Skeletal muscle cell (primary cell): ENCODE data around the gene TAOK3.
A peak's percentile ranks its signal among the peaks of the same experiment; 100 is the strongest.
"Not testable (repeated sequence)": the region's sequence is repeated elsewhere in the genome, so short reads cannot be mapped to it uniquely, and the experiment has no call there.

Experiments
- DNase-seq: peaks from one replicate; pipeline ENCODE4 v3.0.0-alpha.2; 2010; ENCODE audit warnings: low read depth
- H3K4me3 ChIP-seq: 2 replicates; pipeline ENCODE4 v1.5.1; 2011; ENCODE audit warnings: low read depth, mild to moderate bottlenecking, control low read depth, low read length, moderate library complexity

The TAOK3 gene

GRCh38 chr12:118175823-118176447, 196.8 kb downstream of the TAOK3 start:
- H3K4me3 ChIP-seq: no peak overlapping the region
- no peak for DNase-seq

GRCh38 chr12:118166946-118167345, 205.8 kb downstream of the TAOK3 start:
- no peak for DNase-seq
- H3K4me3 ChIP-seq: no peak overlapping the region

- no peak for DNase-seq
- no peak overlapping the region for H3K4me3 ChIP-seq
These were observed 207.8 kb downstream of the TAOK3 start for GRCh38 chr12:118164798-118165486.

GRCh38 chr12:118160536-118160935, 212.2 kb downstream of the TAOK3 start:
- H3K4me3 ChIP-seq: no peak overlapping the region
- no peak for DNase-seq

- DNase-seq: no peak
- H3K4me3 ChIP-seq: no peak overlapping the region
These were observed 221.0 kb downstream of the TAOK3 start for GRCh38 chr12:118151755-118152154.

- no peak for DNase-seq
- H3K4me3 ChIP-seq: no peak overlapping the region
These were observed 222.1 kb downstream of the TAOK3 start for GRCh38 chr12:118150625-118151024.

GRCh38 chr12:118148287-118148686, 224.4 kb downstream of the TAOK3 start:
- no peak overlapping the region for H3K4me3 ChIP-seq
- no peak for DNase-seq

- no peak overlapping the region for H3K4me3 ChIP-seq
- no peak for DNase-seq
These were observed 226.9 kb downstream of the TAOK3 start for GRCh38 chr12:118145798-118146156.

- no peak overlapping the region for H3K4me3 ChIP-seq
- no peak for DNase-seq
These were observed 227.5 kb downstream of the TAOK3 start for GRCh38 chr12:118145113-118145797.

- DNase-seq: no peak
These were observed 228.2 kb downstream of the TAOK3 start for GRCh38 chr12:118144499-118144898.

GRCh38 chr12:118140825-118141224, 231.9 kb downstream of the TAOK3 start:
- DNase-seq: no peak
- no peak overlapping the region for H3K4me3 ChIP-seq

More at GRCh38 chr12:118144499-118144898, 228.2 kb downstream of the TAOK3 start:
- no peak overlapping the region for H3K4me3 ChIP-seq

GRCh38 chr12:118137148-118137678, 235.5 kb downstream of the TAOK3 start:
- DNase-seq: no peak
- H3K4me3 ChIP-seq: peak overlapping the region; percentile 96

GRCh38 chr12:118136559-118137003, 236.1 kb downstream of the TAOK3 start:
- no peak for DNase-seq
- H3K4me3 ChIP-seq: peak overlapping the region; percentile 96

GRCh38 chr12:118135788-118136558, 236.7 kb downstream of the TAOK3 start, which contains the start of gene PEBP1:
Gene PEBP1 (plus strand): TSS chr12:118136124. CDS start chr12:118136210, 86 bp downstream.
- DNase-seq: peak; percentile 63

GRCh38 chr12:118129436-118129835, 243.3 kb downstream of the TAOK3 start:
- not testable (repeated sequence) for DNase-seq, H3K4me3 ChIP-seq

More at GRCh38 chr12:118135788-118136558, 236.7 kb downstream of the TAOK3 start, which contains the start of gene PEBP1:
- peak within 1 kb of the TSS; percentile 96 for H3K4me3 ChIP-seq

- H3K4me3 ChIP-seq: no peak overlapping the region
- no peak for DNase-seq
These were observed 244.8 kb downstream of the TAOK3 start for GRCh38 chr12:118127867-118128266.

GRCh38 chr12:118126119-118126757, 246.5 kb downstream of the TAOK3 start:
- H3K4me3 ChIP-seq: no peak overlapping the region
- no peak for DNase-seq

- no peak overlapping the region for H3K4me3 ChIP-seq
- DNase-seq: no peak
These were observed 247.0 kb downstream of the TAOK3 start for GRCh38 chr12:118125743-118126118.

GRCh38 chr12:118124333-118124874, 248.3 kb downstream of the TAOK3 start:
- DNase-seq: no peak
- no peak overlapping the region for H3K4me3 ChIP-seq
